Loucy (cell line): ENCODE results near the gene SLC39A11.

ENCODE experiments used
- CTCF ChIP-seq: fragments of 200-600 bp; sonication (generic); conservative IDR thresholded peaks from 2 replicates; pipeline ENCODE4 v1.5.1; 2014; ENCODE audit warnings: mild to moderate bottlenecking, antibody characterized with exemption, low read length
- EZH2phosphoT487 ChIP-seq: fragments of 200-600 bp; IDR thresholded peaks from 2 replicates; pipeline ENCODE4 v1.6.1; 2018; ENCODE audit warnings: antibody characterized with exemption, mild to moderate bottlenecking, moderate library complexity, borderline replicate concordance

DNA sequence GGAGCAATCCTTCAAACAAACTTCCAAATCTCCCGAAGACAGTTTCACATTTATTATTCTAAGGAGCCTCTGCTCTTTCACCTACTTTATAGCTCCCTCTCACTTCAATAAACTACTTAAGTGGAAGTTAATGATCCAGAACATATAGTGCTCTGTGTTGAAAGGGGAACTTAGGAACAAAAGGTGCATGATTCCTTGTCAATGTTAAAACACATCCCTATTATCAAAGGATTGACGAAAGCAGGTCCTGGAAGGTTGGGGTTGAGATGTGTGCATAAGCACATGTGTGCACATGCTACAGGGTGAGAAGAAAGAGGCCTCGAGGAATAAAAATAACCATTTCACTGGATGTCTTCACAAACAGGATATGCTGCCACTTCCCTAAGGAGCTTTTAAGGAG, 170.3 kb downstream of the SLC39A11 start:
- TF ChIP-seq CTCF (no peak), EZH2phosphoT487 (no peak)
